GM18505 (cell line): ENCODE measurements around the gene MEOX1.

ENCODE experiments used
- ATAC-seq: cut with Tn5 transposase; IDR thresholded peaks from one replicate; pipeline ENCODE4 v1.9.1; 2021; ENCODE audit not compliant: unreplicated experiment
- POLR2A ChIP-seq: IDR thresholded peaks from 4 replicates; pipeline ENCODE4 v1.6.1; 2011; ENCODE audit warnings: borderline replicate concordance; ENCODE audit not compliant: insufficient read depth, insufficient read length; ENCODE audit errors: extremely low read depth

MEOX1 gene

DNA sequence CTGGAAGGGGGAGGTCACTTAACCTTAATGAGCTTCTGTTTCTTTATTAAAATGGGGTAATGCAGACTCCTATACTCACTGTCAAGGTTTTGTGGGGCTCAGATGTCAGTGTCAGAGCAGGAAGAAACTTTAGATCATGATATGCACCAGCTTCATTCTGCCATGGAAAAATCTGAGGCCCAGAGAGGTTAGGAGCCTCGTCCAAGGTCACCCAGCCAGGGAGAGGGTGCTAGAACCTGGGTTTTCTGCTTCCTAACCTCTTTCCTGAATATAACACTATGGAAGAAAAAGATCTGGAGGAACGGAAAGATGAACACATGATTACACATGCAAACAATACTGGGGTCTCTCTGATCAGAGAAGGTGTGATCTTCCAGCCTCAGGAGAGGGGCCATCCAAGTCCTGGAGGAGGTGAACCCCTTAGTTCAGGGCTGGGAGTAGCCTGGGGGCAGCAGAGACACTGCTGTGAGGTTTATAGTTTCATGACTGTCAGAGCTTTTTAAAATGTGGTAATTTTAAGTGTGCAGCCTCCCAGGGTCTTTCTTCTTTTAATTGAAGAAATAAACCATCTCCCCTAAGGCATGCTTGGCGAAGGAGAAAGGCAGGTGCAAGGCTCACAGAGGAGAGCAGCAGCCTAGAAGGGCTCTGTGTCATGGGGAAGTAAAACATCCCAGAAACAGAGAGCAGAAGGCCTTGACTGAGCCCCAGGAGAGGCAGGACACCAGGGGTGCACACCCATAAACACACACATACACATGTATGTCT is 10.2 kb upstream of the MEOX1 start:
- TF ChIP-seq POLR2A: no peak
- no peak for ATAC-seq

DNA sequence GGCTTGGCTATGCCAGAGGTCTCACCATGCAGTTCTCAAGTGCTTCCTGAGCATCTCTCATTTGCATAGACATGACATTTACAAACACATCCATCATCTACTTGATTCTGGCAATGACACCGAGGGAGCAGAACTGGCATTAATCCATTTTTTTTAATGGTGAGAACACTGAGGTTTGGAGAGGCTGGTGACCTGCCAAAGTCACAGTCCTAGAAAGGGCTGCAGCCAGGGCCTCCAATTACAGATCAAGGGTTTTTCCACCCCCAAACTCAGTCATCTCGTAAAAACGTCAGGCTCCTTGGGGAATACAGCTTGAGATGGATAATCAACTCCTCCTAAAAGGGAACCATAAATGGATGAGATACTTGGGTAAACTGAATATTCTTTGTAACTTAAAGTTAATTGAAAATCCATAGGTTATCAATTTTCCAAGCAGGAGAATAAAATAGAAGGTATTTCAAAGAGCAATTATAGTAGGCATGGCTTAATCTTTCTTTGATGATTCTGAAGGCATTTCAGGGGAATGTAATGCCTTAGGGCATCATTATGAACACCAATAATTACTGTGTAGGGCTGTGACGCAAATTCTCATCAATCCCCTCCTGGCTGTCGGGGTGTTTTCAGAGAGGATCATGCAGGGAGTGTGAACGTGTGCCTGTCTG is 9.4 kb upstream of the MEOX1 start:
- no peak for TF ChIP-seq POLR2A
- ATAC-seq: no peak

DNA sequence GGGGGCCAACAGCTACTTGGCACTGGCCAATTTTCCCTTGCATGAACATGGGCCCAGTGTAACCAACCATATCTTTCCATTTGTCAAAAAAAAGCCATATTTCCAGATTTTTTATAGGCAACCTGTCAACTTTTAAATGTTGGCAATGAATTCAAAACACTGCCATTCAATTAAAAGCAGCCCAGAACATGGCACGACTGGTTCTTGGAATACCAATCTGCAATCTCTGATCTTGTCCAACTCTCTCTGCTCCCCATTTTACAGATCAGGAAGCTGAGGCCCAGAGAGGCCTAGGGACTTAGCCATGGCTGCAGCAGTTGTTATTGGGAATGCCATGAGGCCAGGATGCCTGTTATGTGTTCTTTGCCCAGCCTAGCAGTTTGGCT is 8.9 kb upstream of the MEOX1 start:
- no peak for TF ChIP-seq POLR2A
- no peak for ATAC-seq

DNA sequence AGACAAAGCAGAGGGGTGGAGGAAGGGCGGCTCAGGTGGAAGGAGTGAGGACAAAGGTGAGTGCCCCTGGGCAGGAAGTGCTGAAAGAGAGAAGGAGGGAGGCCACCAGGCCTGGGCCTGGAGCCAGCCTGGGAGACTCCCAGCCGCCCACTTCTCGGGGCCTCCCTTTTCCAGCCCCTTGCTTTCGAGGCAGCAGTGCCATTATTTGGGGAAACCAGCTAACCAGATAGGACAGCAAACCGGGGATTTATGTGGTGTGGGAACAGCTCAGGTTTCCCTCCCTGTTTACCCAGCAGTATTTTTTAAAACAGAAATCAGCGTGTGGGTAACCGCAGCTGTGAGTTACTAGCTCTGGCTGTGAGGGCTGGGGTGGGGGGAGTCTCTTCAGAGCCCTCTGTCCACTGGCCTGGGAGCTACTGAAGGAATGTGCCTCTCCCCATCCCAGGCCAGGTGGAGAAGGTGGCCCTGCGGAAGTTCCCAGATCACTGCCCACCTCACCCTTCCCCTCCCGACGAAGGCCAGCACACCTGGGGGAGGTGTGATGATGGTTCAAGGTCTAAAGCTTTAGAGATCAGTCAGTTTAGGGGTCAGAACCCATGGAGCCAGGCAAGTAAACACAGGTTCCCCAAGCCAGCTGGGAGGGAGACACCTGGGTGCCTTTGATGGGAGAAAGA is 8.4 kb upstream of the MEOX1 start:
- no peak for TF ChIP-seq POLR2A
- no peak for ATAC-seq

DNA sequence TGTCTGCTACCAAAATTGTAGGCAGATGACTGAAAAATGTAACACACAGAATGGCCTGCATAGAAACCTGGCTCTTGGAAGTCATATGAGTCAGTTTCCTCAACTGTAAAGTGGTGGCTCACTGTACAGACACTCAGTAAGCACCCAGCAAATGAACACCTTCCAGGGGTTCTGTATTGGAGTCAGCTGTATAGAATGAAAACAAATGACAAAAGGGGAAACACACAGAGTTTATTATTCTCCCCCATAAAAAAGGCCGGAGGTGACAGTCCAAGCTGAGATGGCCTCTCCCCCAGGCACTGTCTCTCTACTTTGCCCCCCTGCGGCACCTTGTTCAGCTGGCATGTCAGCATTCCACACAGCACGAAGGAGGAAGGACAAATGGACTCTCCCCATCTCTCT is 6.2 kb upstream of the MEOX1 start:
- no peak for ATAC-seq
- TF ChIP-seq POLR2A: no peak

DNA sequence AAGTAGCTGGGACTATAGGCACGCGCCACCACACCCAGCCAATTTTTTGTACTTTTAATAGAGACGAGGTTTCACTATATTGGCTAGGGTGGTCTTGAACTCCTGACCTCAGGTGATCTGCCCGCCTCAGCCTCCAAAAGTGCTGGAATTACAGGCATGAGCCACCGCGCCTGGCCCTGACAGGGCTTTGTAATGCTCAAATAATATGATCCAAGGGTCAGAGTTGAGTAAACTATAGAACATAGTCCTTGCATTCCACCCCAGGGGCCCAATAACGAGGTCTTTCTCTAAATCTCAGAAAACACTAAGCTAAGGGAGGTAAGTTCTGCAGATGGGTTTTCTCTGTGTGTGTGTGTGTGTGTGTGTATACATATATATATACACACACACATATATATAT is 5.8 kb upstream of the MEOX1 start:
- TF ChIP-seq POLR2A: no peak
- no peak for ATAC-seq

DNA sequence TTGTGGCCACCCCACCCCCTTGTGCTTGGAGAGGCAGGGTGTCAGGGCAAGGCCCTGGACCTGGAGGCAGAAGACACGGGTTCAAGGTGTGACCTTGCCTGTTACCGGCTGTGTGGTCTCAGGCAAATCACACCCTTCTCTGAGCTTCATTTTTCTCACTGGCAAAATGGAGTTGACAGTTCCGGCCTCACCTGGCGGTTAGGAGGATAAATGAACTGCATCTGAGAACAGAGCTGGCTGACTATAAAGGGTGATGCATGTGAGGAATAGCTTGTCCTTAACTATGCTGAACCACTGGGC is 4.2 kb upstream of the MEOX1 start:
- TF ChIP-seq POLR2A: no peak
- no peak for ATAC-seq

DNA sequence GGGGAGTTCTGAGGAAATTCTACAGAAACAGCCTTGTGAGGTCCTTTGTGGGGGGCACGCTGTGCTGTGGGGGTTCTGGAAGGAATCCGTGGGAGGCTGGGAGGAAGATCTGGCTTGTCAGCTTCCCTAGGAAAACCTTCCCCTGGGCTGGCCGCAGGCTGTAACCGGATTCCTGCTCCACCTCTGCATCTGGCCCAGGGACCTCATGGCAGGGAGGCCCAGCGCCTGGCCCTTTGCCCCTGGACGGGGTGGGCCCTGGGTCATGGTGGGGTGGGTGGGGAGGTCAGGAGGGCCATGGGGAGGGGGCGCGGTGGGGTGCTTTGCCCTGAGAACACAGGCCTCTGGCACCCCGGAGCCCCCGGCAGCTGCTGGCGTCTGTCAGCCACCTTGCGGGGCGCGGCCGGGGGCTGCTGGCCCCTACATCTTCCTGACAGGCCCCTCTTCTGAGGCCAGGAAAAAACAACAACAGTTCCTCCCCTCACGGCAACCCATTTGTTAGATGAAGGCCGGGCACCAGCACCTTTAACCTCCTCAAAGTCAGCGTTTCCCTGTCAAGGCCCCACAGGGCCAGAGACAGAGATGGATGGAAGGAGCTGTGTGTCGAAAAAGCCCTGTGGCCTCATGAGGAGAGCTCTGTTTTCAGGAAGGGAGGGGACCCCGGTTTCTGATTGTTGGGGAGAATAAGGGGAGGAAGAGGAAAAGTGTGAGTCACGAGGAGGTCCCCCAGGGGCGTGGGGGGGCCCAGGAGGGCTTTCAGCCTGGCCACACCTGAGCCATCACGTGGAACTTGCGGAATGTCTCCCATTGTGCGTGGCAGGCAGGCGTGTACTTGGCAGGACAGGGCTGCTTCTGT is 3.6 kb upstream of the MEOX1 start:
- TF ChIP-seq POLR2A: no peak
- no peak for ATAC-seq

DNA sequence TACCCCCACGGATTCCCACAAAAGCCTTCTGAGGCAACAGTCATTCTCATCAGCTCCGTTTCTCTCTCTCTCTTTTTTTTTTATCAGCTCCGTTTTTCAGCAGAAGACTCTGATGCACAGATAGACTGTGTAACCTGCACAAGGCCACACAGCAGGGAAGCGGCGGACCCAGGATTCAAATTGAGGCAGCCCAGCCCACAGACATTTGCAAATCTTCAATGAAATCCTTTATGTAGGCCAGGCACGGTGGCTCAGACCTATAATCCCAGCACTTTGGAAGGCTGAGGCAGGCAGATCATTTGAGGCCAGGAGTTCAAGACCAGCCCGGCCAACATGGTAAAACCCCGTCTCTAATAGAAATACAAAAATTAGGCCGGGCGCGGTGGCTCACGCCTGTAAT is 2.4 kb upstream of the MEOX1 start:
- TF ChIP-seq POLR2A: no peak
- no peak for ATAC-seq

DNA sequence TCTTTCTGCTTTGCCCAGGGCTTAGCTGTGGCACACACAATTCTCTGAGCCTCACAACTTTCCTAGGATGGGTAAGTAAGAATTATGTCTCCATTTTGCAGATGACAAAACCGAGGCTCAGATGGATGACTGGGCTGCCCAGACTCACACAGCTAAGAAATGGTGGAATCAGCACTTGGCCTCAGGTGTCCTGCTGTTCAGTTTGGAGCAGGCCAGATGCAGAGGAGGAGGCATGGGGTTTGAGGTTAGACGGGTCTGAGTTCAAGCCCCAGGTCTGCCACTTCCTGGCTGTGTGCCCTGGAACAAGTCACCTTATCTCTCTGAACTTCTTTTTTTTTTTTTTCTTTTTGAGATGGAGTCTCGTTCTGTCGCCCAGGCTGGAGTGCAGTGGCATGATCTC is 1.7 kb upstream of the MEOX1 start:
- TF ChIP-seq POLR2A: no peak
- ATAC-seq: no peak

DNA sequence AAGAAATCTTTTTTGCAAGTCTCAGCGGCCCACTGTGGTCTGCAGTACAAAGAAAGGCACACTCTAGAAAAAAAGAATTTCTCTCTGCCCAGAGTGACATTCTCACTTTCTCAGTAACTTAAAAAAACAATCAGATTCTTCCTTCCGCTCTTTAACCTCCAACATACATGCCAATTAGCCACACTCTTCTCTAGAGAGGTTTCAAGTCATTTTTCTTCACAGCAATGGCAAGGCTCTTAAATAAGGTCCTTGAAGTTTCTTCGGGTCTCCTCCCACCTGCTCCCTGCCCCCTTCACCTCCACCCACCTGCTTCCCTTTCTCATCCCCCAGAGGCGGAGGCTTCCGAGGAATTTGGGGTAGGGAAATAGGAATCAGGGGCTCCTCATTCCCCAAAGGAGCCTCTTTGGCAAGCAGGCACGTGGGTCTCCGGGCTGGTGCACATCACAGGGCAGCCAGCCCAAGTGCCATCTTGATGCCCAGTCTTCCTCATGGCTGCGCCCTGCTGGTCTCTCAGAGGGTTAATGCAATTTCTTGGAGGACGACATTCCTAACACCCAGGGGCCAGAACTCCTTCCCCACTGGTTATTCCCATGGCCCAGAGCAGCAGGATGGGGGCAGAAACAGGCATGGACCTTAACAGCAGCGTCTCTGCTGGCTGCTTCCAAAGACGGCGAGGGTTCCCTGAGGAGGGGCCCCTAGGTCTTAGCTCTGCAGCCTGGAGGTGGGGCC is 855 bp upstream of the MEOX1 start:
- ATAC-seq: no peak
- no peak for TF ChIP-seq POLR2A

DNA sequence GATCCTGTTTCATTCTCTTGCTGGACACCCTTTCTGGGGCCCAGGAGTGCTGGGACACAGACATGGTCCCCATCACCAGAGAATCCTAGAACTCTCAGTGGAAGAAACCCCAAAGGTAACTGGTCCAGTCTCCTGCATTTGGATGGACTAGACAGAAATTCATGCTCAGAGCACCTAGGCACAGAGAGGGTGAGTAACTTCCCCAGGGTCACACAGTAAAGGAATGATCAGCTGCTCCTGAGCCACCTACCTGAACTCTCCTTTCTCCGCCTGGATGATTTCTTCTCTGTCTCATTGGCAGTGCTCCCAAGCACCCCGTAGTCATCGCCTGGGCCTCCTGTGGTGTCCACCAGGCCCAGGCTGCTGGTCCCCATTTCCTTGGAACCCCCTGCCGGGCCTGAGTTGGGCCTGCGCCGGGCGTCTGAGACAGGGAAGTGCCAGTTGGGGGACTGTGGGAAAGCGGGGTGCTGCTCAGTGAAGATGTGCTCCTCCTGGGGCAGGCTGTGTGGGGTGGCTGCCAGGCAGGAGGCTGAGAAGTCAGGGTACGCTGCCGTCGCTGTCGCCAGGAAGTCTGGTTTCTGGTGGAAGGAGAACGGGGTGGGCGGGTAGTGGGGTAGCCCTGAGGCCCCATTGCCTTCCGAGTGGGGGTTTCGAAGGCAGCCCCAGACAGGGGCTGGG is 767 bp downstream of the MEOX1 start:
- ATAC-seq: no peak
- TF ChIP-seq POLR2A: no peak
